H9 (cell line): ENCODE measurements around the gene EFNA5. TPM values are rescaled to one million over a fixed set of nuclear protein-coding genes. Genes with fewer than 3 reads are reported as not detected.

Source experiments
- DNase-seq: peaks from one replicate; pipeline ENCODE4 v3.0.0-alpha.2; 2017
- H2AFZ ChIP-seq: one replicate; pipeline ENCODE4 v1.6.1; 2013; ENCODE audit warnings: mild to moderate bottlenecking, low read length, control low read depth, moderate library complexity
- H2AK5ac ChIP-seq: 2 replicates; pipeline ENCODE4 v1.6.1; 2013; ENCODE audit warnings: low read length, control low read depth, mixed read lengths; ENCODE audit not compliant: insufficient read length
- H2BK120ac ChIP-seq: one replicate; pipeline ENCODE4 v1.6.1; 2013; ENCODE audit warnings: low read depth, mild to moderate bottlenecking, low read length, control low read depth, inconsistent platforms; ENCODE audit not compliant: poor library complexity, severe bottlenecking
- H2BK12ac ChIP-seq: 2 replicates; pipeline ENCODE4 v1.6.1; 2013; ENCODE audit warnings: low read length, control low read depth, mixed read lengths, low read depth; ENCODE audit not compliant: insufficient read length
- H2BK15ac ChIP-seq: 2 replicates; pipeline ENCODE4 v1.6.1; 2013; ENCODE audit warnings: low read depth, low read length, control low read depth
- H2BK20ac ChIP-seq: one replicate; pipeline ENCODE4 v1.6.1; 2013; ENCODE audit warnings: low read depth, mild to moderate bottlenecking, low read length, control low read depth, inconsistent platforms; ENCODE audit not compliant: poor library complexity, severe bottlenecking
- H2BK5ac ChIP-seq: 2 replicates; pipeline ENCODE4 v1.6.1; 2013; ENCODE audit warnings: low read length, control low read depth, mixed read lengths; ENCODE audit not compliant: insufficient read length
- H3K14ac ChIP-seq: 2 replicates; pipeline ENCODE4 v1.6.1; 2013; ENCODE audit warnings: low read length, control low read depth; ENCODE audit not compliant: insufficient read depth
- H3K18ac ChIP-seq: 2 replicates; pipeline ENCODE4 v1.6.1; 2013; ENCODE audit warnings: low read depth, mild to moderate bottlenecking, mixed read lengths, low read length, control low read depth; ENCODE audit not compliant: insufficient read length
- H3K23ac ChIP-seq: 2 replicates; pipeline ENCODE4 v1.6.1; 2013; ENCODE audit warnings: low read length, control low read depth, mixed read lengths, low read depth; ENCODE audit not compliant: insufficient read length
- H3K23me2 ChIP-seq: 2 replicates; pipeline ENCODE4 v1.6.1; 2013; ENCODE audit warnings: low read depth, mild to moderate bottlenecking, mixed read lengths, low read length, control low read depth; ENCODE audit not compliant: insufficient read length, poor library complexity, severe bottlenecking
- H3K27ac ChIP-seq: 2 replicates; pipeline ENCODE4 v1.5.1; 2013; ENCODE audit warnings: low read length, control low read depth, mixed read lengths, low read depth; ENCODE audit not compliant: insufficient read length
- H3K27me3 ChIP-seq: 2 replicates; pipeline ENCODE4 v1.6.1; 2013; ENCODE audit warnings: low read length, control low read depth, inconsistent platforms; ENCODE audit not compliant: insufficient read depth
- H3K4ac ChIP-seq: 2 replicates; pipeline ENCODE4 v1.6.1; 2013; ENCODE audit warnings: low read depth, mild to moderate bottlenecking, control low read depth, inconsistent platforms, low read length, moderate library complexity
- H3K4me1 ChIP-seq: 2 replicates; pipeline ENCODE4 v1.6.1; 2013; ENCODE audit warnings: low read length, control low read depth, inconsistent platforms; ENCODE audit not compliant: insufficient read depth
- H3K4me2 ChIP-seq: 2 replicates; pipeline ENCODE4 v1.6.1; 2013; ENCODE audit warnings: low read length, control low read depth, mixed read lengths; ENCODE audit not compliant: insufficient read length, insufficient read depth
- H3K56ac ChIP-seq: 2 replicates; pipeline ENCODE4 v1.6.1; 2013; ENCODE audit warnings: low read depth, mild to moderate bottlenecking, mixed read lengths, low read length, control low read depth; ENCODE audit not compliant: insufficient read length
- H3K79me1 ChIP-seq: 2 replicates; pipeline ENCODE4 v1.6.1; 2013; ENCODE audit warnings: low read depth, mild to moderate bottlenecking, moderate library complexity, low read length, control low read depth, inconsistent platforms; ENCODE audit not compliant: insufficient read depth, poor library complexity, severe bottlenecking
- H3K79me2 ChIP-seq: 2 replicates; pipeline ENCODE4 v1.6.1; 2013; ENCODE audit warnings: low read length, control low read depth, inconsistent platforms; ENCODE audit not compliant: insufficient read depth
- H3K9ac ChIP-seq: 2 replicates; pipeline ENCODE4 v1.6.1; 2013; ENCODE audit warnings: low read length, control low read depth, mixed read lengths; ENCODE audit not compliant: insufficient read length; ENCODE audit errors: extremely low read depth
- H3K9me3 ChIP-seq: one replicate; pipeline ENCODE4 v1.6.1; 2013; ENCODE audit warnings: low read depth, low read length, inconsistent platforms; ENCODE audit not compliant: control insufficient read depth
- H3T11ph ChIP-seq: one replicate; pipeline ENCODE4 v1.6.1; 2013; ENCODE audit warnings: mild to moderate bottlenecking, low read length, control low read depth, inconsistent platforms
- H4K20me1 ChIP-seq: one replicate; pipeline ENCODE4 v1.6.1; 2013; ENCODE audit not compliant: control insufficient read depth, insufficient read length, insufficient read depth
- H4K5ac ChIP-seq: 2 replicates; pipeline ENCODE4 v1.6.1; 2013; ENCODE audit warnings: low read depth, mild to moderate bottlenecking, mixed read lengths, low read length, control low read depth; ENCODE audit not compliant: insufficient read length
- H4K8ac ChIP-seq: replicated peaks from 2 replicates; pipeline ENCODE4 v1.6.1; 2013; ENCODE audit warnings: low read length, control low read depth, mixed read lengths, low read depth; ENCODE audit not compliant: insufficient read length
- H4K91ac ChIP-seq: 2 replicates; pipeline ENCODE4 v1.6.1; 2013; ENCODE audit warnings: low read depth, mild to moderate bottlenecking, moderate library complexity, mixed read lengths, low read length, control low read depth; ENCODE audit not compliant: insufficient read length
- H3K27ac Mint-ChIP-seq, 3 experiments: 2 replicates in 2 of 3; 3 replicates in 1 of 3; pipeline ENCODE4 v1.8.0; 2020 to 2021; ENCODE audit warnings: mixed read lengths in 3 of 3, mild to moderate bottlenecking in 1 of 3, moderate library complexity in 1 of 3
- H3K27me3 Mint-ChIP-seq: 2 replicates; pipeline ENCODE4 v1.8.0; 2021; ENCODE audit warnings: low read depth, mild to moderate bottlenecking, moderate library complexity, mixed read lengths
- H3K36me3 Mint-ChIP-seq, 3 experiments: 2 replicates in 2 of 3; 3 replicates in 1 of 3; pipeline ENCODE4 v1.8.0; 2020 to 2021; ENCODE audit warnings: low read depth in 3 of 3, mixed read lengths in 3 of 3; ENCODE audit not compliant: insufficient read depth in 1 of 3
- H3K4me1 Mint-ChIP-seq, 2 experiments: 2 replicates each; pipeline ENCODE4 v1.8.0; 2020; ENCODE audit warnings: mixed read lengths in 2 of 2
- H3K4me3 Mint-ChIP-seq, 2 experiments: 2 replicates in 1 of 2; 3 replicates in 1 of 2; pipeline ENCODE4 v1.8.0; 2020 to 2021; ENCODE audit warnings: mild to moderate bottlenecking in 2 of 2, mixed read lengths in 2 of 2, moderate library complexity in 1 of 2
- H3K9me3 Mint-ChIP-seq, 2 experiments: 2 replicates in 1 of 2; 3 replicates in 1 of 2; pipeline ENCODE4 v1.8.0; 2020; ENCODE audit warnings: mild to moderate bottlenecking in 2 of 2, mixed read lengths in 2 of 2, moderate library complexity in 1 of 2
- CTCF ChIP-seq: fragments of 200-600 bp; sonication (generic); conservative IDR thresholded peaks from 3 replicates; pipeline ENCODE4 v1.8.0; 2021; ENCODE audit warnings: antibody characterized with exemption, mild to moderate bottlenecking
- WGBS: extraction: QIAGEN DNeasy Blood & Tissue Kit; methylation state at CpG from one replicate; pipeline ENCODE4 v1.1.7; 2013; ENCODE audit warnings: missing lambda C conversion rate, low lambda C conversion rate, mixed read lengths; ENCODE audit not compliant: insufficient read length; ENCODE audit errors: extremely low coverage; 5-methylcytosine and 5-hydroxymethylcytosine counted together
- total RNA-seq: library from RNA; stranded (reverse); gene quantifications from 2 replicates; pipeline ENCODE4 v1.2.1, GENCODE V29; 2021

EFNA5 gene
- total RNA-seq, 1 experiment from 2014 or later: 20.4 TPM

- Mint-ChIP-seq H3K4me1 (peaks cover 9 to 23% of the 10 kb centered on the region in 2 experiments), H3K9me3 (no peaks in the 10 kb centered on the region), H3K27me3 (no peaks in the 10 kb centered on the region), H3K4me3 (no peak overlapping the region), H3K27ac (no peak overlapping the region), H3K36me3 (no peaks in the 10 kb centered on the region)
- H3K27ac ChIP-seq: no peak overlapping the region
- H4K91ac ChIP-seq: no peak overlapping the region
- no peak overlapping the region for H3K9ac ChIP-seq
- no peak overlapping the region for H3K4ac ChIP-seq
- no peak overlapping the region for H3K56ac ChIP-seq
- H3K18ac ChIP-seq: no peak overlapping the region
- H3K23ac ChIP-seq: no peak overlapping the region
- H2BK5ac ChIP-seq: no peak overlapping the region
- H3K23me2 ChIP-seq: no peaks in the 10 kb centered on the region
- no peak overlapping the region for H4K5ac ChIP-seq
- H3T11ph ChIP-seq: no peak overlapping the region
- DNase-seq: no peak
- no peaks in the 10 kb centered on the region for H3K27me3 ChIP-seq
- no peak overlapping the region for H3K4me2 ChIP-seq
- H2BK20ac ChIP-seq: no peak overlapping the region
- no peaks in the 10 kb centered on the region for H3K79me2 ChIP-seq
- TF ChIP-seq CTCF: no peak
- no peak overlapping the region for H2BK120ac ChIP-seq
- H4K20me1 ChIP-seq: no peaks in the 10 kb centered on the region
- H3K14ac ChIP-seq: no peak overlapping the region
- H3K79me1 ChIP-seq: no peaks in the 10 kb centered on the region
- H2AFZ ChIP-seq: no peak overlapping the region
- H3K4me1 ChIP-seq: peaks cover under 1% of the 10 kb centered on the region; the same call in 1 of the 2 replicates
- no peak overlapping the region for H2BK12ac ChIP-seq
- no peak overlapping the region; the same call in 1 of the 2 replicates for H2BK15ac ChIP-seq
- no peaks in the 10 kb centered on the region for H3K9me3 ChIP-seq
- no peak overlapping the region for H2AK5ac ChIP-seq
- no peak overlapping the region for H4K8ac ChIP-seq
- no CpG with 5 or more reads among the region's 4 CpGs for WGBS
Observed at GRCh38 chr5:107361945-107362344, 308.8 kb downstream of the EFNA5 start.
